GM20000 (cell line): ENCODE measurements around the gene ADRB2.

ENCODE experiments used
- DNase-seq: peaks from one replicate; pipeline ENCODE4 v3.0.0; 2012; ENCODE audit warnings: low spot score
- CTCF ChIP-seq: IDR thresholded peaks from 2 replicates; pipeline ENCODE4 v1.5.1; 2012; ENCODE audit warnings: mild to moderate bottlenecking, control low read depth; ENCODE audit errors: extremely low read depth, missing control alignments

Gene ADRB2

DNA sequence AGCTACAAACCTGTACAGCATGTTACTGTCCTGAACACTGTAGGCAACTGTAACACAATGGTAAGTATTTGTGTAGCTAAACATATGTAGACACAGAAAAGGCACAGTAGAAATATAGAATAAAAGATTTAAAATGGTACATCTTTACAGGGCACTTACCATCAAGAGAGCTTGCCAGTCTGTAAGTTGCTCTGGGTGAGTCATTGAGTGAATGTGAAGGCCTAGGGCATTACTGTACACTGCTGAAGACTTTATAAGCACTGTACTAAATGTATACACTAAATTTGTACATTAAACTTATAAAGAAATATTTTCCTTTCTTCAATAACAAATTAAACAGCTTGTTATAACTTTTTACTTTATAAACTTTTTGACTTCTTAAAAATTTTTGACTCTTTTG lies 20.5 kb downstream of the ADRB2 start:
- no peak for TF ChIP-seq CTCF

GRCh38 chr5:148847456-148847855 lies 21.0 kb downstream of the ADRB2 start:
- DNase-seq = no peak
- TF ChIP-seq CTCF = no peak

More for the DNA sequence above, 20.5 kb downstream of the ADRB2 start:
- no peak for DNase-seq

DNA sequence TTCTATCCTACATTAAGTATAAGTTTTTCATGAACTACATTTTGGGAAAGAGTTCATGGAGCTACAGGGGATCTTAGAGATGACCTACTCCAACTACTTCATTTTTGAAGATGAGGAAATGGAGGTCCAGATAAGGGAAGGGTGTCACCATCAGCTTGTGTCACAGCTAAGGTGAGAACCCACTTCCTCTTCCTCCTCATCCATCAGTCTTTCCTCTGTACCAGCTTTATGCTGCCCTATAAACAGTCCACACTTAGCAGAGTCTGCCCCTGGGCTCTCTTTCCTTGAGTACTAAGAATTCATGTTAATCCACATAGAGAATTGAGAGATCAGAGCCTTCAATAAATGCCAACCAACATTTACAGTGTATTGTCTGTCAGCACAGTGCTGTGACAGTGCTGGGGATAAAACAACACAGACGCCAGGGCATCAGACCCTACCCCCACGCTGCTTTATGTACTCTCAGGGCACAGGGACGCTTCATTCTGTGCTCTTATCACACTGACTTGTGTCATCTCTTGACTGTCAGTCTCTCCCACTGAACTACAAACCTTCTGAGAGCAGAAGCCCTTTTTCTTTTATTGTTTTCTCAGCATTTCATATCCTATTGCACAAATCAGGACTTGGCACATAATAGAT lies 22.1 kb downstream of the ADRB2 start:
- no peak for DNase-seq
- no peak for TF ChIP-seq CTCF

DNA sequence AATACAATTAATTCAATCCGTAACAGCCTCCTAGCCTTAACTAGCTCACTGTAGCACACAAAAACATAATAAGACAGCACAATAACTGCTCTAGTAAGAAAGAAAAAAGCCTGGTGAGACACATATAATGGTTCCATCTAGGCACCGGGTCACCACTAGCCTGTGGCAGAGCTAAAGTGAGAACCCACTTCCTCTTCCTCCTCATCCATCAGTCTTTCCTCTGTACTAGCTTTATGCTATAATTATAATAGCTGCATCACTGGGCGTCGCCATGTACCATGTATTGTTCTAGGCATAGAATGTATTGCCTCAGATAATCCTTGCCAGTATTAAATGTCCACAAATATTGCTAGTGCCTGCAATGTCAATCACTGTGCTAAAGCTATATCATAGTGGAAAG lies 23.1 kb downstream of the ADRB2 start:
- TF ChIP-seq CTCF = no peak
- no peak for DNase-seq

- TF ChIP-seq CTCF = no peak
- no peak for DNase-seq
Observed at GRCh38 chr5:148850836-148851235, 24.4 kb downstream of the ADRB2 start.

- no peak for TF ChIP-seq CTCF
- DNase-seq = no peak
Observed at GRCh38 chr5:148853868-148854267, 27.5 kb downstream of the ADRB2 start.

- no peak for DNase-seq
- no peak for TF ChIP-seq CTCF
Observed at GRCh38 chr5:148855249-148856008, 29.0 kb downstream of the ADRB2 start.
